Motor neuron (in vitro differentiated cells): ENCODE results near the gene HECTD3. TPM values are rescaled to one million over a fixed set of nuclear protein-coding genes. Genes with fewer than 3 reads are reported as not detected.
A peak's percentile ranks its signal among the peaks of the same experiment; 100 is the strongest.

Experiments used
- ATAC-seq, 8 experiments: fragments of 200-7000 bp; cut with Tn5 transposase; replicated peaks in 6 of 8; 2 replicates each; pipeline ENCODE4 v1.8.0; 2021; ENCODE audit warnings: mild to moderate bottlenecking in 8 of 8, moderate library complexity in 8 of 8
- H3K27ac ChIP-seq, 2 donors: fragments of 250-450 bp; sonication (Bioruptor Pico); 2 replicates each; pipeline ENCODE4 v1.9.0; 2021; ENCODE audit warnings: antibody characterized with exemption in 2 of 2, mild to moderate bottlenecking in 2 of 2, moderate library complexity in 1 of 2
- H3K4me1 ChIP-seq, 2 donors: fragments of 250-450 bp; sonication (Bioruptor Pico); replicated peaks in 1 of 2; 2 replicates each; pipeline ENCODE4 v1.6.1; 2021; ENCODE audit warnings: antibody characterized with exemption in 2 of 2, mild to moderate bottlenecking in 2 of 2, moderate library complexity in 1 of 2
- H3K4me3 ChIP-seq, 5 donors: fragments of 250-450 bp; sonication (Bioruptor Pico); 2 replicates each; pipeline ENCODE4 v1.9.0; 2021; ENCODE audit warnings: antibody characterized with exemption in 5 of 5, mild to moderate bottlenecking in 5 of 5, moderate library complexity in 4 of 5
- WGBS, 10 experiments: fragments of 450-650 bp; shearing (Covaris generic); methylation state at CpG; one replicate each; pipeline ENCODE4 v1.0.0; 2022; 5-methylcytosine and 5-hydroxymethylcytosine counted together
- in situ Hi-C, 9 experiments: fragments of 400-800 bp; cut with MboI; loops; one replicate each; pipeline ENCODE4 v1.15.0; 2021; ENCODE audit warnings: low sequenced_read_pairs in 9 of 9, low pct_unique_long_range_greater_than_20kb in 2 of 9; ENCODE audit not compliant: unreplicated experiment in 9 of 9
- total RNA-seq, 8 experiments: library from RNA; unstranded; fragments of 300-600 nt; gene quantifications; 2 replicates each; pipeline versions ENCODE4 v1.2.3 to v1.2.4, GENCODE V29; 2022

Gene HECTD3
- total RNA-seq, 8 experiments from 2014 or later, result 12.1 to 33.9 (median 23.3) TPM

DNA sequence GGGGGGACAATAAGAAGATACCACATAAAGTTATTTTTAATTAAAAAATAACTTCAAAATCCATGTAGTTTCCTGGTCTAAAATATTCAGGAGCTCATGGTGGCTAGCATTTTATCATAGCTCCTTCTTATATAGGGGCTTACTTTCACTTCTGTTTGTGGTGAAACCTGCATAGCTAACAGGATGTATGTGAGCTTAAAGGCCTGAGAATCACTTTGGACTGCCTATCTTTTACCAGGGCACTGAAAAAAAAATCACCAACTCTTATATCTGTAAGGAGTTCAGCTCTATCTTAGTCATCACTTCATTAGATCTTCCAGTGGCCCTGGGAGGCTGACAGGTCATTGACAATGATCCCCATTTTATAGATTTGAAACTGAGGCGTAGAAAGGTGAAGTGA is 22.2 kb upstream of the HECTD3 start:
- 33 to 100% (median 100%) methylated on average over 1 of the region's 1 CpG; no CpG with 5 or more reads in 5 of the 10 experiments for WGBS, 10 experiments
- Histone ChIP-seq H3K4me3 (no peak overlapping the region), H3K27ac (no peak overlapping the region), H3K4me1 (no peaks in the 10 kb centered on the region)
- no peak for ATAC-seq
- in situ Hi-C loops, result no loop called here

DNA sequence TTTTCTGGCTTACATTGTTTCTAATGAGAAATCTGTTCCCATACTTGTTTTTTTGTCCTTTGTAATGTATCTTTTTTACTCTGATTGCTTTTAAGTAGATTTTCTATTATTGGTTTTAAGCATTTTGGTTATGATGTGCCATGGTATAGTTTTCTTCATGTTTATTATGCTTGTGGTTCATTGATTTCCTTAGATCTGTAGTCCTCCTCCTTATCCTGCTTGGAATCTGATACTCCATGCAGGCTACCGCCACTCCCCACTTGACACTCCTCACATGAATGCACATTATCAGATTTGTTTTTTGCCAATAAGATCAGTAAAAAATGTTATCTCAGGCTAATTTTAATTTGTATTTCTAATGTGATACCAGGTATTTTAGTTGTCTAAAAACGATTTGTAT is 21.7 kb upstream of the HECTD3 start:
- in situ Hi-C loops, result no loop called here
- WGBS, 10 experiments, result 0 to 72% (median 65%) methylated on average over 1 to 2 of the region's 2 CpGs; no CpG with 5 or more reads in 1 of the 10 experiments
- Histone ChIP-seq H3K27ac (no peak overlapping the region), H3K4me1 (no peaks in the 10 kb centered on the region), H3K4me3 (no peak overlapping the region)
- peak in 1 of 8 experiments; percentile 23 for ATAC-seq

DNA sequence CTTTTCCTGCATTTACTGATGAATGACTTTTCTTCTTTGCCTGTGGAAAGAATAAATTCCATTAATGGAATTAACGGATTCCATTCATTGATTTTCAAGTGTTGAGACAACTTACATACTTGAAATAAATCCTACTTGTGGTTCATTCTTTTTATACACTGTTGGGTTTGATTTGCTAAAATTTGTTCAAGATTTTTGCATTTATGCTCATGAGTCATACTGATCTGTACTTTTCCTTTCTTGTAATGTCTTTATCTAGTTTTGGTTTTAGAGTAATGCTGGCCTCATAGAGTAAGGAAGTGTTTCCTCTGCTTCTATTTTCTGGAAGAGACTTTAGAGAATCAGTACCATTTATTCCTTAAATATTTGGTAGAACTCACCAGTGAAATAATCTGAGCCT is 15.3 kb upstream of the HECTD3 start:
- 0 to 100% (median 95%) methylated on average over 1 of the region's 1 CpG; no CpG with 5 or more reads in 2 of the 10 experiments for WGBS, 10 experiments
- in situ Hi-C loops, result loop anchor here in 2 of 9 experiments (10.0 kb wide), 1 partner anchor 268 kb away; no protein-coding TSS in a partner anchor
- Histone ChIP-seq H3K27ac (no peak overlapping the region), H3K4me1 (no peaks in the 10 kb centered on the region), H3K4me3 (no peak overlapping the region)
- ATAC-seq, result peak in 2 of 8 experiments; percentile 72 to 89

DNA sequence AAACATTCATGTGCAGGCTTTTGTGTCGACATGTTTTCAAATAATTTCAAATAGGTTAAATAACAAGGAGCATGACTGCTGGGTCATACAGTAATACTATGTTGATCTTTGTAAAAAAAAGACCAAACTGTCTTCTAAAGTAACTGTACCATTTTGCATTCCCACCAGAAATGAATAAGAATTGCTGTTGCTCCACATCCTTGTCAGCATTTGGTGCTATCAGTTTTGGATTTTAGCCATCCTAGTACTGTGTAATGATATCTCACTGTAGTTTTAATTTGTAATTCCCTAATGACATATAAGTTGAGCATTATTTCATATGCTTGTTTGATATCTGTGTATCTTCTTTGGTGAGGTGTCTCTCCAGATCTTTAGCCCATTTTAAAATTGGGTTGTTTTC is 12.5 kb upstream of the HECTD3 start:
- H3K4me3 ChIP-seq, result no peak overlapping the region
- 11 to 100% (median 80%) methylated on average over 1 of the region's 1 CpG for WGBS, 10 experiments
- in situ Hi-C loops, result loop anchor here in 8 of 9 experiments (10.0 to 25.0 kb wide), 5 partner anchors 186 to 464 kb away; partner anchors contain the start of genes TESK2 (in 3 of the 8) and PTCH2 (in 1 of the 8)
- H3K4me1 ChIP-seq, result no peaks in the 10 kb centered on the region
- H3K27ac ChIP-seq, result no peak overlapping the region
- no peak for ATAC-seq

DNA sequence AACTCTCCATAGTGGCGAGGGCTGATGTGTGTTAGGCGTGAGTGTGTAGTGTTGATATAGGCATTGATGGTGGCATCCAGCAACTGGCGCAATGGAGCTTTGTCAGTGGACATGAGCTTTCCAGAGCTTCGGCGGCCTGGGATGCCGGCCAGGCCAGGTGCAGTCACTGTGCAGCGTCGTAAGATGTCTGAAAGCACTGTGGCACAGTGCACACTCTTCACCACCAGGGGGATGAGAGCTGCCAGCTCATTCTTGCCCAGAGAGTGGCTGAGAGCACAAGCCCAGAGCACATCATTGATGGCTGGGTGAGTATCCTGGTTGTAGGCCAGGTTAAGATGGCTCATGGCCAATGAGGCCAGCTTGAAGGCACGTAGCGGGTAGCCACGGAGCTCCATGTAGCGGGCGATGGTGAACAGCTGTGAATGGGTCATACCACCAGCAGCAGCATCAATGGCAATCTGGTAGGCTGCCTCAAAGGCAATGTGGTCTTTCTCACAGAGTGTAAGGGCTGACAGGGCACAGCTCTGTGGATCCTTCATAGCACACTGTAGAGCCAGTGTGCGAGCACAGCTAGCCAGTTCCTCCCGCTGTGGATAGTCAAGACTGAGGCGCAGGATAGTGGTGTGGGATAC is 7.6 kb upstream of the HECTD3 start:
- WGBS, 10 experiments, result 0 to 94% (median 73%) methylated on average over 1 to 16 of the region's 16 CpGs; no CpG with 5 or more reads in 4 of the 10 experiments
- H3K4me3 ChIP-seq, result no peak overlapping the region
- peak in 7 of 8 experiments; percentile 26 to 93 (median 68) for ATAC-seq
- H3K27ac ChIP-seq, result no peak overlapping the region
- peaks cover 4 to 6% of the 10 kb centered on the region in 2 donors for H3K4me1 ChIP-seq
- in situ Hi-C loops, result loop anchor here in 6 of 9 experiments (10.0 to 25.0 kb wide), 5 partner anchors 181 to 469 kb away; partner anchors contain the start of genes TESK2 (in 3 of the 6) and PTCH2 (in 1 of the 6)

DNA sequence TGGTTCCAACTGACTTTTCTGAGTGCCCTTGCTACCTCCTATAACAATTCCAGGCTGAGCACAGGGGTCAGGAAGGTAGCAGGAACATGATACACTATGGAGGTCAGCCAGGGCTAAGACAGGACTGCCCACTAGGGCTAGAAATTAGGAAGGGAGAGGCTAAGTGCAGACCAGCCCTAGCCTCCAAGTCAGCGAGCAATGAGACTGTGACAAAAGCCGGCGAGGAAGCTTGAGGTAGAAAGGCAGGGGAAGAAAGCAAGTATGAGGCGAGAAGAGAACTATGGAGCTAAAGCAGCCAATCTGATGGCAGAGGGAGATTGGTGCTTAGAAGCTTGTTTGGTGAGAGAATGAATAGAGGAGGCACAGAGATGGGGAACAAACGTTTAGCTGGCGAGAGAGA is 5.6 kb upstream of the HECTD3 start:
- Histone ChIP-seq H3K27ac (no peak overlapping the region), H3K4me3 (no peak overlapping the region), H3K4me1 (peaks cover 4 to 13% of the 10 kb centered on the region in 2 donors)
- in situ Hi-C loops, result loop anchor here in 6 of 9 experiments (10.0 to 25.0 kb wide), 5 partner anchors 179 to 471 kb away; partner anchors contain the start of genes TESK2 (in 3 of the 6) and PTCH2 (in 1 of the 6)
- WGBS, 10 experiments, result 40 to 89% (median 75%) methylated on average over 2 to 6 of the region's 6 CpGs; no CpG with 5 or more reads in 2 of the 10 experiments
- ATAC-seq, result no peak

DNA sequence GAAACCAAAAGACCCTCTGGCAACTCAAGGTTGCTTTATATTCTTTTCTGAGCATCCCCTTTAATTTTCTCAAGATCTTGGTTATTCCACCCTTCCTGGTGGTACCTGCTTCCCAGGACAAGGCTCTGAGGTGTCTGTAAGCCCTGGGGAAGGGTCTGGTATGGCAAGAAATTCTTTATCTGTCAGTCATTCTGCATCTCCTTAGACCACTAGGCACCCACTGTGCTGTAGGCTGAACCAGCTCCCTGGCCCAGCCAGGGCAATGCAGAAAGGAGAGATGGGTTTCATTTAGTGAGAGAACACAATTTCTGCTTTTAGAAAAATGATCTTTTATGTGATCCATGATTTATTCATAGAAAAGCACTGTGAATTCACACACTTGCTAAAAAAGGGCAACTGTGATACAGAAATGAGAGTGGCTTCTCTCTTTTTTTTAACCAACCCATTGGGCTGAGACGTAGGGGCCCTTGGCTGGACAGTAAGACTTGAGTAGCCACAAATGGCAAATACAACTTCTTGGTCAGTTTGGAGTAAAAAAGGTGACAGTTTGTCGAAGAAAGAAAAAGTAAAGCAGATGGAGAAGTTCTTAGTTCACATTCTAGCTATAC is 5.1 kb upstream of the HECTD3 start:
- Histone ChIP-seq H3K27ac (no peak overlapping the region), H3K4me3 (no peak overlapping the region), H3K4me1 (peaks cover 10 to 18% of the 10 kb centered on the region in 2 donors)
- no peak for ATAC-seq
- in situ Hi-C loops, result loop anchor here in 6 of 9 experiments (10.0 to 25.0 kb wide), 5 partner anchors 179 to 471 kb away; partner anchors contain the start of genes TESK2 (in 3 of the 6) and PTCH2 (in 1 of the 6)
- WGBS, 10 experiments, result 33 to 100% (median 79%) methylated on average over 1 to 2 of the region's 2 CpGs; no CpG with 5 or more reads in 2 of the 10 experiments

DNA sequence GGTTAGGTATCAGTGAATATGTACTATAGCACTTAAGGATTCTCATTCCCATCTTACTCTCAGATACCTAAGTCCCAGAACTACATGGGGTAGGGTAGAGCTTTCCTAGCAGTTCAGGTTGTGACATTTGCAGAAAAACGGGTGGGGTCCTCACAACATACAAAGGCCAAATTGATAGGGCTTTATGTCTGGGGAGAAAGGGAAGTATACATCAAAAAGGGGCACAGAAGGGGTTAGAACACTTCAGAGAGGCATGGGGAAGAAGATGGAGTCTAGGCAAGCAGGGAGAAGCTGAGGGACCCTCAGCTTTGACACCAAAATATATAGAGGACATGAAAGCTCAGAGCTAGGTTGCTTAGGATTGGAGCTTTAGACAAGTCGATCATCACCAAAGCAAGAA is 4.6 kb upstream of the HECTD3 start:
- in situ Hi-C loops, result loop anchor here in 6 of 9 experiments (10.0 to 25.0 kb wide), 5 partner anchors 178 to 472 kb away; partner anchors contain the start of genes TESK2 (in 3 of the 6) and PTCH2 (in 1 of the 6)
- WGBS, 10 experiments, result 11 to 100% (median 78%) methylated on average over 1 to 2 of the region's 2 CpGs; no CpG with 5 or more reads in 1 of the 10 experiments
- ATAC-seq, result no peak
- Histone ChIP-seq H3K4me1 (peaks cover 10 to 18% of the 10 kb centered on the region in 2 donors), H3K4me3 (no peak overlapping the region), H3K27ac (no peak overlapping the region)

DNA sequence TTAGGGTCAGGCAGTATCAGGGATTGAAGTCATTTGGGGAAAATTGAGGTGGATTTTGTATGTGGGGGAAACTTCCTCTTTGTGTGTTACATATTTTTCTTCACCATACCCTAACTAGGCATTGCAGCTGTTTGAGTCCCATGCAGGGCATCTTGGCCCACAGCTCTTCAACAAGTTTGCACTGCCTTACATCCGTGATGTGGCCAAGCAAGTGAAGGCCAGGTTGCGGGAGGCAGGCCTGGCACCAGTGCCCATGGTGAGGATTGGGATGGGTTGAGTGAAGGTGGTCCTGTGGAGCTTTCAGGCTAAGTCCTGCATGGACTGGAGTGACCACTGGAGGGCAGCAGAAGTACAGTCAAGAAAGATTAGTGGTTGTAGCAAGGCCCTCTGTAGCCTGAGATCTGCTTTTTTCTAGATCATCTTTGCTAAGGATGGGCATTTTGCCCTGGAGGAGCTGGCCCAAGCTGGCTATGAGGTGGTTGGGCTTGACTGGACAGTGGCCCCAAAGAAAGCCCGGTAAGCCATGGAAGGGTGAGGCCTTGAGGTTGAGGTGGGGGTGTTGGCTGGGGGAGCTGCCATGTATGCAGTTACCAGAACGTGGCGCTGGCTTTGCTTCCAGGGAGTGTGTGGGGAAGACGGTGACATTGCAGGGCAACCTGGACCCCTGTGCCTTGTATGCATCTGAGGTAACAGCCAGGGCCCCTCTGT is 3.4 kb upstream of the HECTD3 start:
- WGBS, 10 experiments, result 0 to 78% (median 44%) methylated on average over 1 to 6 of the region's 6 CpGs; no CpG with 5 or more reads in 1 of the 10 experiments
- peak; percentile 4 to 46 (median 38) for ATAC-seq
- peak overlapping the region in 2 of 5 donors; percentile 2 to 16 for H3K4me3 ChIP-seq
- in situ Hi-C loops, result loop anchor here in 6 of 9 experiments (5.0 to 25.0 kb wide), 7 partner anchors 177 to 473 kb away; partner anchors contain the start of genes TESK2 (in 3 of the 6) and PTCH2 (in 1 of the 6)
- H3K27ac ChIP-seq, result peak overlapping the region; percentile 32 to 43
- peaks cover 14 to 25% of the 10 kb centered on the region in 2 donors for H3K4me1 ChIP-seq

DNA sequence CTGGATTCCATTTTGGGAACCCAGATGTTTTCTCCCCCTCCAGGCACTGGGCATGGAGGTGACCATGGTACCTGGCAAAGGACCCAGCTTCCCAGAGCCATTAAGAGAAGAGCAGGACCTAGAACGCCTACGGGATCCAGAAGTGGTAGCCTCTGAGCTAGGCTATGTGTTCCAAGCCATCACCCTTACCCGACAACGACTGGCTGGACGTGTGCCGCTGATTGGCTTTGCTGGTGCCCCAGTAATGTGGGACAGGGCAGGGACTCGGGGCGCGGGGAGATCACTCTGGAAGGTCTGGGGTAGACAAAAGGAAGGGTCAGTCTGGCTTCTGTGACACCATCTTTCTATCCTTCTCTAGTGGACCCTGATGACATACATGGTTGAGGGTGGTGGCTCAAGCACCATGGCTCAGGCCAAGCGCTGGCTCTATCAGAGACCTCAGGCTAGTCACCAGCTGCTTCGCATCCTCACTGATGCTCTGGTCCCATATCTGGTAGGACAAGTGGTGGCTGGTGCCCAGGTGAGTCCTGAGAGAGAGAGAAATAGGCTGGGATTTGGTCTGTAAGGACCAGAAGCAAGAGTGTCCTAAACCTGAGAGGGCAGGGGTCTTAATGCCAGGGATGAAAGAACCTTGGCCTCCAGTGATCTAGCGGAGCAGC is 2.6 kb upstream of the HECTD3 start:
- WGBS, 10 experiments, result 60 to 100% (median 92%) methylated on average over 1 to 11 of the region's 12 CpGs; no CpG with 5 or more reads in 3 of the 10 experiments
- Histone ChIP-seq H3K4me1 (peaks cover 14 to 26% of the 10 kb centered on the region in 2 donors), H3K4me3 (no peak overlapping the region), H3K27ac (no peak overlapping the region)
- in situ Hi-C loops, result loop anchor here in 6 of 9 experiments (5.0 to 25.0 kb wide), 7 partner anchors 176 to 474 kb away; partner anchors contain the start of genes TESK2 (in 3 of the 6) and PTCH2 (in 1 of the 6)
- ATAC-seq, result no peak

DNA sequence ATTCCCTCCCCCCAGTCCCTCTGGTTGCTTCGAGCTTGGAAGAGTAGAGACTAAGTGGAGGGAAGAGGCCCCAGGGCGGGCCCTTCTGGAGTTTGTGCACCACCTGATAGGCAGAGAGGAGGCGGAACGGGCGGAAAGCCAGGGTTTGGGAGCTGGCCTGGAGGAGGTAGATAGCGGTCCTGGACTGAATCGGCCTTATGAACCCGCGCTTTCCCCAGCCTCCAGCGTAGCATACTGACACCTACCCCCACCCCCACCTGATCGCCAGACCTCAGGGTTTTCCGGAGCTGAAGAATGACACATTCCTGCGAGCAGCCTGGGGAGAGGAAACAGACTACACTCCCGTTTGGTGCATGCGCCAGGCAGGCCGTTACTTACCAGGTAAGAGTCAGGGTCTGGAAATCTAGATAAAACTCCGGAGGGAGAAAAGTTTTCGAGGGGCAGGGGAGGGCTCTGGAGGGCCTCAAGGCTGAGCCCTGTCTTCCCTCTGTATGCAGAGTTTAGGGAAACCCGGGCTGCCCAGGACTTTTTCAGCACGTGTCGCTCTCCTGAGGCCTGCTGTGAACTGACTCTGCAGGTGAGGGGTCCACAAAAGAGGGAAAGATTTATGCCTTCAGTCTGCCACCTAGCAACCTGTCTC is 1.6 kb upstream of the HECTD3 start:
- H3K27ac ChIP-seq, result peak overlapping the region; percentile 39 to 51
- in situ Hi-C loops, result loop anchor here in 6 of 9 experiments (5.0 to 25.0 kb wide), 7 partner anchors 175 to 475 kb away; partner anchors contain the start of genes TESK2 (in 3 of the 6) and PTCH2 (in 1 of the 6)

More for the DNA sequence above, 1.6 kb upstream of the HECTD3 start:
- ATAC-seq, result peak in 3 of 8 experiments; percentile 44 to 52 (median 48)
- WGBS, 10 experiments, result 0 to 40% (median 3%) methylated on average over 3 to 7 of the region's 21 CpGs; no CpG with 5 or more reads in 3 of the 10 experiments
- H3K4me1 ChIP-seq, result peaks cover 14 to 26% of the 10 kb centered on the region in 2 donors
- H3K4me3 ChIP-seq, result peak overlapping the region; percentile 92 to 100 (median 100)
